KBM-7 (cell line): ENCODE results near the gene RAB11FIP4.
A peak's percentile ranks its signal among the peaks of the same experiment; 100 is the strongest.

ENCODE experiments used
- DNase-seq: peaks from one replicate; pipeline ENCODE4 v3.0.0-alpha.2; 2015
- in situ Hi-C: fragments of 300-500 bp; cut with MboI; formaldehyde crosslinking; loops from 2 replicates; pipeline ENCODE4 v1.14.3; 2020; ENCODE audit warnings: low sequenced_read_pairs, low pct_unique_long_range_greater_than_20kb, mixed read lengths

The RAB11FIP4 gene

GRCh38 chr17:31472137-31472536, 80.7 kb downstream of the RAB11FIP4 start:
- DNase-seq = no peak
- in situ Hi-C loops = no loop called here

DNA sequence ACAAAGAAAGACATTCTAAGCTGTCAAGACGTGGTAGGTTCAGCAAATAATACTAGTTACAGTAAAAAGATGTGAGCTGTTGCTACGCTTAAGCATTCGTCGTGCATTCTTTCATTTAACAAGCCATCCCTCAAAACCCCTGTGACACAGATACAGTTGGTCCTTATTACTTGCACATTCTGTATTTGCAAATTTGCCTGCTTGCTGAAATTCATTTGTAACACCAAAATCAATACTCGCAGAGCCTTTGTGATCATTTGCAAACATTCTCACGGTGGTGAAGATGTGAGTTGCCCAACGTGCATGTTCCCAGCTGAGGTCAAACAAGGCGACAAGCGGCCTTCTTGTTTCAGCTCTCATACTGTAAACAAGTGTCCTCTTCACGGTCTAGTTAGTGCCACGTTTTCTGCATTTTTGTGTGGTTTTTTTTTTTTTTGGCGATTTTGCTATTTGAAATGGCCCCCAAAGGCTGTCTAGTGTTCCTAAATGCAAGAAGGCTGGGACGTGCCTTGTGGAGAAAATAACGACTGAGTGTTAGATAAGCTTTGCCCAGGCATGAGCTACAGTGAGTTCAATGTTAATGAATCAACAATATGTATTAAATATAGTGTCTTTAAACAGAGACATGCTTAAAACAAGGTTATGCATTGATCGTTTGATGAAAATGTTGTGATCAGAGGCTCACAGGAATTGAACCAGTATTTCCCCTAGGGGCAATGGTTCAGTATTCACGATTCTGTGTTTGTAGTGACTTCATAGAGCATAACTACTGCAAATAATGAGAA, 84.1 kb downstream of the RAB11FIP4 start:
- in situ Hi-C loops = no loop called here
- DNase-seq = no peak

DNA sequence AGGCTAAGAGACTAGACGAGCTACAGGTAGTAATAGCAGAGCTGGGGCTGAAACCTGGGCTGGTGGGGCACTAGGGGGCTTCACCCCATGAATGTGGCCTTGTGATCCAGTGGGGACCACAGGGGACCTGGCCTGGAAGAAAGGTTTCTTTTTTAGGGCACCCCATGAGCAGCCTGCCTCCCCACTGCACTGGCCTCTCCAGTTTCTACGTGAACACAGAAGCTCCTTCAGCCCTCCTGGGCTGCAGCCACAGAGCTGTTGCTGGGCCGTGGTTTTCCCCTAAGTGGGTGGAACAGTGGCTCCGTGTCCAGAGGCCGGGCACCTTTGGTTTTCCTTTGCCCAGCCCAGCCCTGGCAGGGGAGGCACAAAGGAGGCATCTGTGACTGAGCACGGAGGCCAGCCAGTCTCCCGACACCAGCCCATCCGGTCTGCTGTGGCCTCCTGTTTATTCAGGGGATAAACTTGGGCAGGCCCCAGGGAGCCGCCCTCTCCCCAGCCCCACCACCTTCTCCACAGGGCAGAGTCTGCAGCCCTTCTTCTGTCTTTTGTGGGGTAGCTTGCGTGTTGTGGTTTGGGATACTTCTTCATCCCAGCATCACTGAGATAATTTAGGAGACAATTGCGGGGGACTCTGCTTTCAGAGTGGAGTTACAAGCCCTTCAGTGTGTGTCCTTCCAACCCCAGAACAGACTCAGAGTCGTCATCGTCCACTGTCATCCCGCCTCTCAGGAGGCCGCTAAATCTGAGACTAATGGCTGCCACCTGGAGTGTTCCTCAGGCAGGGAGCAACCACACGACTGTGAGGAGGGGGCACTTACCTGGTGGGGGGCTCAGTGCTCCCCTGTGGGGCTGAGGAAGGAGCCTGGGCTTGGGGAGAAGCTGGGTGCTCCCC, 85.3 kb downstream of the RAB11FIP4 start:
- DNase-seq = no peak
- in situ Hi-C loops = no loop called here

DNA sequence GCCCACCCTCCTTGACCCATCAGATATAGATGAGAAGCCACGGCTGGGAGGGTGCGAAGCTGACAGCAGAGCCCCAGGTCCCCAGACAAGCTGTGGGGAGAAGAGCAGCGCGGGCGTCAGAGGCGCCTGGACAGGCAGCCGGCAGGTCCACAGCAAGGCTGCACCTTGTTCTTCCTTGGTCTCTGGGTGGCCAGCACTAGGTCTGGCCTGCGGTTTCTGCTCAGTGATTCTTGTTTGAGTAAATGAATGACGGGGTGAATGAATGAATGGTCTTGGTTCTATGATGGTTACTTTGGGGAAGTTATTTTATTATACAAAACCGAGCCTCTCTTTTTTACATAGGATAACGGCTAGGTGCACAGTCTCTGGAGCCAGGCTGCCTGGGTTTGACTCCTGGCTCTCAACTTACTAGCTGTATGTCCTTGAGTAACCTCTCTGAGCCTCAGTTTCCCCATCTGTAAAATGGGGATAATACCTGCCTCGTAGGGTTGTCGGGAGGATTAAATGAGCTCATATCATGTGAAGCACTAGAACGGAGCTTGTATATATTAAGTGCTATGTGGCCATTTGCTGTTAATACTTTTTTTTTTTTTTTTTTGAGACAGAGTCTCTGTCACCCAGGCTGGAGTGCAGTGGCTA, 86.1 kb downstream of the RAB11FIP4 start:
- DNase-seq = no peak
- in situ Hi-C loops = no loop called here

DNA sequence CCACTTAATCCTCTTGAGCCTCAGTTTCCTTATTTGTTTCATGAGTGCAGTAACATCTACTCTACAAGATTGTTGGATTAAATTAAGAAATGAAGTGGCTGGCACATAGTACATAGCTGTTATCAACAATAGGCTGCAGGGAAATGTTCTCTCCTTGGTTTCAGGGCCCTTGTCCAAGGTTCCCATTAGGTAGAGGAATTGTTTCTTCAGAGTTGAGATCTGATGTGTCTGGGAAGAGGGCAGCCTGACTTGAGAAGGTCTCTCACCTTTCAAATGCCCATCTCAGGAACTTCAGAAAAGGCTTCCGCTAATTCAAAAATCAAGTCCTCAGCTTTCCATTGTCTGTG, 87.6 kb downstream of the RAB11FIP4 start:
- no peak for DNase-seq
- in situ Hi-C loops = no loop called here

DNA sequence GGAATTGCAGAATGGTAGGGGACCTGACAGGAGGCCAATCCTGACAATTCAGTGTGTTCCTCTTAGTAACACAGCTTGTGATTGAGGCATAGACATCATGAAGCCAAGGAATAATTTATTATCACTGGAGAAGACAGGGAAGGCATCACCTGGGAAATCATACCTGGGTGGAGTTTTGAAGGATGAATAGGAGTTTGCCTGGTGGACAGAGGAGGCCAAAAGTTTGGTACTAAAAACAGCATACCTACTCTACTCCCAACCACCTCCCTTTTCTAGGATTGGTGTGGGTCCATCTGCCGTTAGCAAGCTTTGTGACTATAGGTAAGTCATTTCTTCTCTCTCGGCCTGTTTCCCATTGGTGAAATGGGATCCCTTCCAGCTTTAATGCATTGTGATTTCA, 88.0 kb downstream of the RAB11FIP4 start:
- DNase-seq = no peak
- in situ Hi-C loops = no loop called here

DNA sequence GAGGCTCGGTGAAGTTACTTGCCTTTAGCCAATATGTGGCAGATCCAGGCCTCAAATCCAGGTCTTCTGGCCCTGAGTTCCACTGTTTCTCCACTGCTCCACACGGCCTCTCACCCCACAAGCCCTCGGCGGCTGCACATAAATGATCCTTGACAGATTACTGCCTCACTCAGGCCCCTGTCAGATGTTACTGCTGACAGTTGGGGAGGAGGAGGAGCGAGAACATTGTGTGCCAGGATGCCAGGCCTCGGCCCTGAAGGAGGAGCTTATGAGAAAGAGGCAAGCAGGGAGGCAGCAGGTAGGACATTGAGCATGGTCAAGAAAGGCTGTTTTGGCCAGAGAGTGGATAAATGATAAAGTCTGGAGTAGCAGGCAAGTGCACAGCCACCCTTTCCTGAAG, 88.6 kb downstream of the RAB11FIP4 start:
- in situ Hi-C loops = no loop called here
- no peak for DNase-seq

DNA sequence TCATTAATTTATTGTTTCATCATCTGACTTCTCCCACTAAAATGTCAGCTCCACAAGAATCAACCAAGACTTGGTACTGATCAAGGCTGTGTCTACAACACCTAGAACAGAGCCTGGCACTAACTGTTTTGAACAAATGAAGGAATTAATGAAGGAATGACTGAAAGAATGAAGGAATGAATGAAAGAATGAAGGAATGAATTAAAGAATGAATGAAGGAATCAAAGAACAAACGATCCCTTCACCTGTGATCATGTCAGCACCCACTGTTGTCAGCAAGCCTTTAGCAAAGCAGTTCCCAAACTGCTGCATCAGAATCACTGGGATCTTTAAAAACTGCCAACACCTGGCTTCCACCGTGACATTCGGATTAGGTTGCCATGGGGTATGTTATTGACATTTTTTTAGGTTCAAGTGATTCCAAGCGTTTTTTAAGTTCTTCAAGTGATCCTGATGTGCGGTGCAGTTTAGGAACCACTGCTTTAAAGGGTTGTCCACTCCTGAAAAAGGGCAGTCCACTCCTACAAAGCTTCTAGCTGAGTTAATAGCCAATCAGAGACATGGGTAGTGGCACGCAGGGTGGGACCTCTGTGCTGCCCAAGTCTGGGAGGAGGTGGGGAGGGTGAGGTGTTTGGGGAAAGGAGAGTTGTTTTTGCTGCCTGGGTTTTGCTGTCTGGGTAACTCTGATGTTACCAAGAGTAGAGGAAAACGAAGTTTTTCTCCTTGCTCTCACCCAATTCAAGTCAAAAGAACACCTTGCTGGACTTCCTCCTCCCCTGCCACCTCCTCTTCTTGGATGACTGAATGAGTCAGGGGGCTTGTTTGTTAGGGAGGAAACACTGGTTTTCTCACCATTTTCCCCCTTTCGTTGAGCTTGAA, 89.7 kb downstream of the RAB11FIP4 start:
- DNase-seq = no peak
- in situ Hi-C loops = no loop called here

DNA sequence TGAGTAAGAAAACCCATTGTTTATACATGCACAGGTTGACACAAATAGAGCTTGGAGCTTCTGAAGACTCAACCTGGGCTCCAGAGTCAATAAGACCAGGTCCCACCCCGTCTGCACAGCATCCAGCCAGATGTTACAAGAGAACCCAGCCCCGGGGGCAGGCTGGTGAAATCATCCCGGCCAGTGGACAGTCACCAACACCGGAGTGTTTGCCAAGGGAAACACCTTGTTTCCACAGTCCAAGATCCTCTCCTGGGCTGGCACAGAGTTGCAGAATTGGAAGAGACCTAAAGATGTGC, 90.3 kb downstream of the RAB11FIP4 start:
- no peak for DNase-seq
- in situ Hi-C loops = no loop called here

DNA sequence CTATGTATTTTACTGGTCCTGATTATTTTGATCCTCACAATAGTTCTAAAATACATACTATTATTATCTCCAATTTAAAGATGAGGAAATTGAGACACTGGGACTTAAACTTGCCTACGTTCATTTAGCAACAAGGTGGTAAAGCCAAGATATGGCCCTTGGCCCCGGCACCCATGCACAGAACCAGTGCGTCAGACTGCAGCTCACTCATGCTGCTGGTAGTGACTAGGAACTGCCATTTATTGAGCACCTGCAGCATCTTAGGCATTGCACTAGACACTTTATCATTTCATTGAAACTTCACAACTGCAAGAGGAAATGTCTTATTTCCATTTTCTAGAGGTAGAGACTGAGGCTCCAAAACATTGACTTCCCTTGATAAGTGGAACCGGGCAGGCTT, 93.3 kb downstream of the RAB11FIP4 start:
- DNase-seq = no peak
- in situ Hi-C loops = no loop called here

DNA sequence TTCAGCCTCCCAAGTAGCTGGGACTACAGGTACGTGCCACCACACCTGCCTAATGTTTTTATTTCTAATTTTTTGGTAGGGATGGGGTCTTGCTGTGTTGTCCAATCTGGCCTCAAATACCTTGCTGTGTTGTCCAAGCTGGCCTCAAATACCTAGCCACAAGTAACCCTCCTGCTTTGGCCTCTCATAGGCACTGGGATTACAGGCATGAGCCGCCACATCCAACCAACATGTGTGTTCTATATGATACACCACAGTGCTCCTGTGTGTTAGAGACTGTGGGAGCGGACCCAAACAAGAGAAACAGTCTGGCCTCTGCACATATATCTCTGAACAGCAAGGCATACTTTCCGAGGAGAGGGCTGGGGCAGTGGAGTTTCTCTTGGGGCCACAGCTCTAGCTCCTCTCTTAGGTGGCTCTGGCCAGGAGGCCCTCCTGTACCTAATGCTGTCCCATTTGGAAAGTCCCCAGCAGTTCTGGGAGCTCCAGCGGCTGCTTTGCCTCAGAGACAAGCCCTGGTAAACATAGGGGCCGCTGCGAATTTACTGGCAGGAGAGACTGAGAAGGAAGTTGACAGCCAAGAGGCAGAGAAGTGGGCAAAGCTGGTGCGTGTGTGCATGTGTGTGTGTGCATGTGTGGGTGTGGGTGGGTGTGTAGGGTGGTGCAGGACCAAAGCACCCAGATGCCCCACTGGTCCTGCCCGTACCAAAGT, 95.0 kb downstream of the RAB11FIP4 start:
- no peak for DNase-seq

DNA sequence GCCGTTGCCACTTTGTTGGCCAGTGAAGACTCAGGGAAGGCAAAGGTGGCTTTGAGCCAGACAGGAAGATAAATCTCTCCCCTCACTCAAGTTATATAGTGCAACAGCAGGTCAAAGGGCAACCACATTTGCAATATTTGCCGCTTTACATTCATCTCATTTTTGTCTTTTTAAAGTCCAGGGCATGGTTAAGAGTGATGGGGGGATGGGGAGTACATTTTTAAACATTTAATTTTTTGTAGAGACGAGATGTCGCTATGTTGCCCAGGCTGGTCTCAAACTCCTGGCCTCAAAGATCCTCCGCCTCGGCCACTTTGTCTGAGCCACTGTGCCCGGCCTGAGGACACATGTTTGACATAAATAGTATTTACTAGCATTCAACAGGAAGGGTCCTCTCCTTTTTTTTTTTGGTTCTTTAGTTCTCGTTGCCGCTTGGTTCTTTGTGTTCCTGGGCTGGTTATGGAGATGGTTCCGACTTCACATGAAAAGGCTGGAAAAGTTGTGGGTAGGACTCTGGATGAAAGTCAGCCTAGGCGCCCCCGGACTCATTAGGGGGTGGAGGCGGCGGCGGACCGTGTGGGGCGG, 95.7 kb downstream of the RAB11FIP4 start:
- in situ Hi-C loops = no loop called here
- DNase-seq = no peak

More for the DNA sequence above, 95.0 kb downstream of the RAB11FIP4 start:
- in situ Hi-C loops = no loop called here

DNA sequence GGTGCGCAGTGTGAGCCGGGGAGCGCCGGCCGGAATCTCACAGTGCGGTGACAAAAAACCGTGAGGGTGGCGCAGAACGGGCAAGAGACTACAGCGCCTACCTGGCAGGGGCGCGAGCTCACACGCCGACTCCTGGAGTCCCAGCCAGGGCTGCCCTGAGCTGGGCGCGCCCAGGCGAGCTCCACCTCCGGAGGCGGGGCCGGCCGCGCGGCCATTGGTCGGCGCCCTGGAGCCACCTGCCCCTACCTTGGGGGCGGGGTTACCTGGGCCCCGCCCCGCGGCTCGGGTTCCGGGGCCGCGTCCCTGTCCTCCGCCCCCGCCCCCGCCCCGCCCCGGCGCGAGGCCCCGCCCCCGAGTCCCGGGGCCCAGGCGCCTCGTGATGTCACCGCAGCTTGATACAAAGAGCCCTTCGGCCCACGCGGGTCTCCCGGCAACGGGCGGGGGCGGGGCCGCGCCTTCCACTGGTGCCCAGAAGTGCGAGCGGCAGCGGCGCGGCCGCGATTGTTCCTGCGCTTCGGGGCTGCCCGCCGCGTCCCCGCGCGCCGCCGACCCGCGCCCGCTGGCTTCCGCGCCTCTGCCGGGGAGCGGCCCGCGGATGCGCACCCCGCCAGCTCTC, 96.3 kb downstream of the RAB11FIP4 start:
- DNase-seq = peak; percentile 86
- in situ Hi-C loops = no loop called here

- peak; percentile 29 for DNase-seq
These were observed 96.9 kb downstream of the RAB11FIP4 start for GRCh38 chr17:31488264-31488981.

DNA sequence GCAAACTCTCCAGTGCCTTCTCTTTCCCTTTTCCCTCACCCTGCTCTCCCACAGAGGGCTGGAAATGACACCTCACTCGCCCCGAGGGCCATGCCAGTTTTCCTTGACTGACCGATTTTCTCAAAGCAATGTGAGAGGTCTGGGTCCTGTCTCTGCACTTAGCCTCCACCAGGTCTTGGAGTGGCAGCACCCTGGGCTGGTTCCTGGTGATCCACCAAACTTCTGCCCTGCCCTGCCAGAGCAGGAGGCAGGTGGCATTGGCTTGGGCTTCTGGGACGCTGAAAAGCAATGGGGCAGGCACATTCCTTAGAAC, 97.5 kb downstream of the RAB11FIP4 start:
- in situ Hi-C loops = no loop called here
- no peak for DNase-seq

More at GRCh38 chr17:31488264-31488981, 96.9 kb downstream of the RAB11FIP4 start:
- in situ Hi-C loops = no loop called here

GRCh38 chr17:31489295-31490018, 98.0 kb downstream of the RAB11FIP4 start:
- in situ Hi-C loops = no loop called here
- DNase-seq = no peak
